ENCODE measurements around the gene FLNB. TPM values are rescaled to one million over a fixed set of nuclear protein-coding genes. Genes with fewer than 3 reads are reported as not detected.

The FLNB gene
- total RNA-seq, 4 donors from 2014 or later = 60.2 to 138 (median 96.2) TPM

DNA sequence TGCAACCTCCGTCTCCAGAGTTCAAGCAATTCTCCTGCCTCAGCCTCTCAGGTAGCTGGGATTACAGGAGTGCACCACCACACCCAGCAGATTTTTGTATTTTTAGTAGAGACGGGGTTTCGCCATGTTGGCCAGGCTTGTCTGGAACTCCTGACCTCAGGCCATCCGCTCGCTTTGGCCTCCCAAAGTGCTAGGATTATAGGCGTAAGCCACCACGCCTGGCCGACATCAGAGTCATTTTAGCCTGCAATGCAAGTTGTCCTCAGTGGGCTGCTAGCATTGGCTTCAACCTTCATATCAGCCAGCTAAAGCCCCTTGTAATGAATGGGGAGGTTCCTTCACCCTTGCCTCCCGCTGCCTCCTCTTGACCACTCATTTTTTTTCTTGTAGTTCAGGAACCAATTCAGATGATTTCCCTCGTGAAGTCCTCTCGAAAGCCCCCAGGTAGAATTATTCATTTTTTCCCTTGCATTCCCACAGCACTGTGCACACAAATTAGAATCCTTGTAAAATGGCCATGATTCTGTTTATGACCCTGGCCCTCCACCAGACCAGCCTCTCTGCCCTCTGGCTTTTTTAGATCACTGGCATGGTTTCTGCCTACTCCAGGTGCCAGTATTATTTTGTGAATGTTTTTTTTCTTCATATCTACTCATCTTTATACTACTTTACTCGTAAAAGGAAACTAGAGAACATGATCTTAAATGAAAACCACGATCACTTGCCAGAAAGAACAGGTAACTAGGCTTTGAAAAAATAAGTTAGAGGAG is 29.1 kb downstream of the FLNB start:
- WGBS, 2 donors (ENCODE audit: low coverage in 1 of 2) = 92 to 94% methylated on average over 8 to 11 of the region's 13 CpGs
- peaks cover 0 to 90% (median 37%) of the 10 kb centered on the region in 3 donors for H3K4me1 ChIP-seq
- no peak for TF ChIP-seq POLR2AphosphoS5 (IDR thresholded peaks at IDR 0.05)
- TF ChIP-seq EP300 (IDR thresholded peaks at IDR 0.05) = no peak
- no peak for TF ChIP-seq POLR2A (IDR thresholded peaks at IDR 0.05)
- TF ChIP-seq, protein P1, sequence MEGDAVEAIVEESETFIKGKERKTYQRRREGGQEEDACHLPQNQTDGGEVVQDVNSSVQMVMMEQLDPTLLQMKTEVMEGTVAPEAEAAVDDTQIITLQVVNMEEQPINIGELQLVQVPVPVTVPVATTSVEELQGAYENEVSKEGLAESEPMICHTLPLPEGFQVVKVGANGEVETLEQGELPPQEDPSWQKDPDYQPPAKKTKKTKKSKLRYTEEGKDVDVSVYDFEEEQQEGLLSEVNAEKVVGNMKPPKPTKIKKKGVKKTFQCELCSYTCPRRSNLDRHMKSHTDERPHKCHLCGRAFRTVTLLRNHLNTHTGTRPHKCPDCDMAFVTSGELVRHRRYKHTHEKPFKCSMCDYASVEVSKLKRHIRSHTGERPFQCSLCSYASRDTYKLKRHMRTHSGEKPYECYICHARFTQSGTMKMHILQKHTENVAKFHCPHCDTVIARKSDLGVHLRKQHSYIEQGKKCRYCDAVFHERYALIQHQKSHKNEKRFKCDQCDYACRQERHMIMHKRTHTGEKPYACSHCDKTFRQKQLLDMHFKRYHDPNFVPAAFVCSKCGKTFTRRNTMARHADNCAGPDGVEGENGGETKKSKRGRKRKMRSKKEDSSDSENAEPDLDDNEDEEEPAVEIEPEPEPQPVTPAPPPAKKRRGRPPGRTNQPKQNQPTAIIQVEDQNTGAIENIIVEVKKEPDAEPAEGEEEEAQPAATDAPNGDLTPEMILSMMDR (IDR thresholded peaks at IDR 0.05) = no peak

DNA sequence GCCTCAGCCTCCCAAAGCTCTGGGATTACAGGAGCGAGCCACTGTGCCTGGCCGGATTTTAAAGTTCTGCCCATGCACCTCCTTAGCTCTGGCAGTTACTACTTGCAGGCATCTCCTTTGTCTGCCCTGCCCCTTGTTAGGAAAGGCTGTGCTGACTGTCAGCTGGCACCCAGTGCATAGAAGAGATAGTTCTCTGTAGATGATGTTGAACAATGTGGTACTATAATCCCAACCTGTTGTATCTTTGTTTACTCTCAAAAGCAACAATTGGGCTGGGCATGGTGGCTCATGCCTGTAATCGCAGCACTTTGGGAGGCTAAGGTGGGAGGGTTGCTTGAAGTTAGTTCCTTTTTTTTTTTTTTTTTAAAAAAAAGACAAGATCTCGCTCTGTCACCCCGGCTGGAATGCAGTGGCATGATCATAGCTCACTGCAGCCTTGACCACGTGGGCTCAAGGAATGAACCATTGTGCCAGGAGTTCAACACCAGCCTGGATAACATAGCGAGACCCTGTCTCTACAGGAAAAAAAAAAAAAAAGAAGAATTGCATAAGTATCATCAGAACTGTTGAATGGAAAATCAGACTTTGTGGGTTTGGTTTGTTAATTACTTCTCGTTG is 30.6 kb downstream of the FLNB start:
- WGBS, 2 donors (ENCODE audit: low coverage in 1 of 2) = 80 to 88% methylated on average over 3 of the region's 8 CpGs
- Histone ChIP-seq H3K36me3 (no peaks in the 10 kb centered on the region), H3K4me1 (peaks cover 5 to 97% (median 50%) of the 10 kb centered on the region in 3 donors), H3K4me3 (no peak overlapping the region), H3K27me3 (no peaks in the 10 kb centered on the region), H3K9me3 (no peaks in the 10 kb centered on the region), H3K27ac (peak overlapping the region in 2 of 4 donors; percentile 26 to 33)
- no peak for ATAC-seq
- TF ChIP-seq, protein P1 (IDR thresholded peaks at IDR 0.05) = no peak
- no peak for TF ChIP-seq POLR2A (IDR thresholded peaks at IDR 0.05)
- no peak for TF ChIP-seq POLR2AphosphoS5 (IDR thresholded peaks at IDR 0.05)
- TF ChIP-seq EP300 (IDR thresholded peaks at IDR 0.05) = no peak

More for the DNA sequence above, 29.1 kb downstream of the FLNB start:
- Histone ChIP-seq H3K9me3 (no peaks in the 10 kb centered on the region), H3K27ac (peak overlapping the region in 1 of 4 donors; percentile 26), H3K27me3 (no peaks in the 10 kb centered on the region), H3K36me3 (no peaks in the 10 kb centered on the region), H3K4me3 (no peak overlapping the region)
- no peak for ATAC-seq

DNA sequence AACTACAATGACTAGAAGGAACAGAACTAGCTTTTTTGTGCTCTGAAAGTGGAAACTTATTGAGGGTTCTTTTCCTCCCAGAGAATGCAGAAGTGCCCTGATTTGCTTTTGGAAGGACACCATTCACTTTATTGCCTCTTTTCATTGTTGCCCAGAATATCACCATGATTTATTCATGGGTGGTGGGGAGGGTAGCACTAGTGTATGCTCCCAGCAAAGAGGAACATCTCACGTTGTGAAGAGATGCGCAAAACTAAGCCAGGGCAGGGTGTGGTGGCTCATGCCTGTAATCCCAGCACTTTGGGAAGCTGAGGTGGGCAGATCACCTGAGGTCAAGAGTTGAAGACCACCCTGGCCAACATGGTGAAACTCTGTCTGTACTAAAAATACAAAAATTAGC is 31.4 kb downstream of the FLNB start:
- WGBS, 2 donors (ENCODE audit: low coverage in 1 of 2) = 80 to 100% methylated on average over 1 to 2 of the region's 2 CpGs
- H3K9me3 ChIP-seq = no peaks in the 10 kb centered on the region
- H3K27ac ChIP-seq = peak overlapping the region in 3 of 4 donors; percentile 17 to 71 (median 39)
- no peak overlapping the region for H3K4me3 ChIP-seq
- no peaks in the 10 kb centered on the region for H3K36me3 ChIP-seq
- H3K27me3 ChIP-seq = no peaks in the 10 kb centered on the region
- no peak for ATAC-seq
- H3K4me1 ChIP-seq = peaks cover 5 to 100% (median 58%) of the 10 kb centered on the region in 3 donors
- no peak for TF ChIP-seq POLR2A (IDR thresholded peaks at IDR 0.05)
- no peak for TF ChIP-seq POLR2AphosphoS5 (IDR thresholded peaks at IDR 0.05)

DNA sequence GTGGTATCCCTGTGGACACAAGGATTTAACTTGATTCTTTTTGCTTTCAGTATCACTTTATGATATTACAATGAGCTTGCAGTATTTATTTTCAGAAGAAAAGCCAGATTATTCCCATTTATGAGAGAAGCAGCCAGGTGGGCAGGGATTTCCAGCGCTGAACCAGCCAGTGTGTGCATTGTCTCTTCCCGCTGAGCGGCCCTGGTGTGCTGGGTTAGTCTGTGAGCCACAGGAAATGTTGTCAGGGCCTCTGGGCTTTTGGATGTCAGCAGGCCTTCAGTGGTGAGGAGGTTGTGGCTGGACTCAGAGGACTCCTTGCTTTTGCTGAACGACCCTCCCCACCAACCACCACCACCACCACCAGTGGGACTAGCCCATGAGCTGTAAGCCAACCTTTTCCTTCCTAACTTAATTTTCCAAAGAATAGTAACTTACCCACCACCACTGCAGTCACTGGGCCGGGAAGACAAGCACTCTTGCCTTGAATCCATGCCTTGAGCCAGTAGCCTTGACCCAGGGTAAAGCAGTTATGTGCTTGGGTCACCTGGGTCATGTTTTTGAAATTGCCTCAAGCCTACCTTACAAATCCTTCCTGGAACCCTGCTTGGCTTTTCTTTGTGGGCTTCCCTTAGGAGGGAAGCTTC is 33.1 kb downstream of the FLNB start:
- 75% methylated on average over 4 of the region's 5 CpGs; no CpG with 5 or more reads in 1 of the 2 donors for WGBS, 2 donors (ENCODE audit: low coverage in 1 of 2)
- TF ChIP-seq, protein P1 (IDR thresholded peaks at IDR 0.05) = no peak
- TF ChIP-seq POLR2AphosphoS5 (IDR thresholded peaks at IDR 0.05) = no peak
- no peak for TF ChIP-seq EP300 (IDR thresholded peaks at IDR 0.05)
- TF ChIP-seq POLR2A (IDR thresholded peaks at IDR 0.05) = no peak
- Histone ChIP-seq H3K27ac (peak overlapping the region in 3 of 4 donors; percentile 64 to 75 (median 71)), H3K4me3 (no peak overlapping the region), H3K9me3 (no peaks in the 10 kb centered on the region), H3K27me3 (no peaks in the 10 kb centered on the region), H3K4me1 (peaks cover 5 to 100% (median 58%) of the 10 kb centered on the region in 3 donors), H3K36me3 (no peaks in the 10 kb centered on the region)
- no peak for ATAC-seq

DNA sequence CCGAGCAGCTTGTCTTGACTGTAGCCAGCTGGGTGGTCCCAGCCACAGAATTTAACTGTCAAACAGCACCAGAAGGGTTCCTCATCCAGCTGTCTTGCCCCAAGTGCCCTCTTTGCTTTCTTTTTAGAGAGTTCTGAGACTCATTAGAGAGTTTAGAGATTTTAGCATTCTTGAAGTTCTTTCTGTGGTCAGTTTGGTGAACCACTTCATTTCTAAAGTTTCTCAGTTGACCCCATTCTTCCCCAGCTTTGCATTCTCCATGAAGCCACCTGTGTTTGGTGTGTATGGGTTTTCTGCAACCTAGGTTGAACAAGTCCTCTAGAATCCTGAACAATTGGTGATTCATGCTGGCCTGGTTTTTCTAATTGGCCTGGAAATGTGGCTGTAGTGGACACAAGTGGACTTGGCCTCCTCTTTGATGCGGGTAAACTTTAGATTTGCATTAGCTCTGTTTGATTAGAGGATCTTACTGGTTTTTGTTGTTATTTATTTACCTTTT is 33.7 kb downstream of the FLNB start:
- no peak for ATAC-seq
- H3K27me3 ChIP-seq = no peaks in the 10 kb centered on the region
- WGBS, 2 donors (ENCODE audit: low coverage in 1 of 2) = 100% methylated on average over 1 to 2 of the region's 2 CpGs
- H3K4me1 ChIP-seq = peaks cover 5 to 100% (median 57%) of the 10 kb centered on the region in 3 donors
- peak overlapping the region in 3 of 4 donors; percentile 64 to 75 (median 71) for H3K27ac ChIP-seq
- no peaks in the 10 kb centered on the region for H3K9me3 ChIP-seq
- no peak overlapping the region for H3K4me3 ChIP-seq
- TF ChIP-seq POLR2AphosphoS5 (IDR thresholded peaks at IDR 0.05) (no peak), POLR2A (IDR thresholded peaks at IDR 0.05) (no peak), EP300 (IDR thresholded peaks at IDR 0.05) (no peak)
- TF ChIP-seq, protein P1 (IDR thresholded peaks at IDR 0.05) = no peak
- H3K36me3 ChIP-seq = no peaks in the 10 kb centered on the region
